Right lobe of liver (tissue), 6 donors: Measurements from ENCODE around the gene TCF7L2. TPM values are rescaled to one million over a fixed set of nuclear protein-coding genes. Genes with fewer than 3 reads are reported as not detected.
A peak's percentile ranks its signal among the peaks of the same experiment; 100 is the strongest.

Source experiments
- ATAC-seq, 4 donors: fragments of 200-7000 bp; cut with Tn5 transposase; one replicate each; pipeline ENCODE4 v1.9.1; 2020; ENCODE audit warnings: mild to moderate bottlenecking in 4 of 4, moderate library complexity in 4 of 4
- DNase-seq, 3 donors: peaks; one replicate each; pipeline ENCODE4 v3.0.0-alpha.2; 2020
- H3K27ac ChIP-seq, 3 donors: fragments of 200-600 bp; one replicate each; pipeline ENCODE4 v1.8.0; 2022
- H3K27me3 ChIP-seq, 2 donors: fragments of 200-600 bp; one replicate each; pipeline ENCODE4 v1.8.0; 2022
- H3K36me3 ChIP-seq, 4 donors: fragments of 200-600 bp; sonication (generic) in 1 of 4; one replicate each; pipeline versions ENCODE4 v1.5.1 to v1.8.0; 2017 to 2022; ENCODE audit warnings: control low read depth in 1 of 4
- H3K4me1 ChIP-seq, 4 donors: fragments of 200-600 bp; sonication (generic) in 1 of 4; one replicate each; pipeline versions ENCODE4 v1.5.1 to v1.8.0; 2017 to 2022; ENCODE audit warnings: control low read depth in 1 of 4
- H3K4me3 ChIP-seq, 3 donors: fragments of 200-600 bp; one replicate each; pipeline ENCODE4 v1.8.0; 2022
- H3K9me3 ChIP-seq, 4 donors: fragments of 200-600 bp; sonication (generic) in 1 of 4; one replicate each; pipeline versions ENCODE4 v1.5.1 to v1.8.0; 2017 to 2022; ENCODE audit warnings: control low read depth in 1 of 4
- CTCF ChIP-seq, 4 donors: fragments of 200-600 bp in 3 of 4; fragments of 450-650 bp in 1 of 4; IDR thresholded peaks; one replicate each; pipeline versions ENCODE4 v1.5.1 to v1.8.0; 2016 to 2022; ENCODE audit warnings: antibody characterized with exemption in 4 of 4, mild to moderate bottlenecking in 2 of 4
- POLR2A ChIP-seq: fragments of 450-650 bp; IDR thresholded peaks from one replicate; pipeline ENCODE4 v1.6.1; 2017; ENCODE audit warnings: antibody characterized with exemption, mild to moderate bottlenecking
- WGBS: methylation state at CpG from one replicate; pipeline ENCODE4 v1.1.6; 2018; ENCODE audit warnings: low coverage, low lambda C conversion rate; ENCODE audit not compliant: insufficient coverage; ENCODE audit errors: missing lambda C conversion rate; 5-methylcytosine and 5-hydroxymethylcytosine counted together
- intact Hi-C, 2 donors: fragments of 100-400 bp; cut with DNase I; formaldehyde crosslinking; loops; one replicate each; pipeline versions ENCODE4 v1.11.2 to v1.14.1; 2022
- total RNA-seq, 6 experiments: library from RNA; depleted of rRNA in 2 of 6; stranded (reverse); fragments of >200 nt in 2 of 6; fragmentation: NEBNext Ultra II Directional in 3 of 6; extraction: Animal tissue kit (Norgen Biotek cat#: 25700) in 3 of 6; gene quantifications; one replicate each; pipeline versions ENCODE4 v1.1.0 to v1.2.4, GENCODE V29; 2016 to 2023
- donor health status: DM: no; HTN: yes; CAD: no.
- donor health status: DM: no; HTN: no; CAD: no.
- donor health status: DM: no; HTN: no; CAD: no.
- donor health status: DM: no; HTN: yes; CAD: no.
- donor health status: DM: no; HTN: yes; CAD: no.

The TCF7L2 gene
- total RNA-seq, 6 experiments from 2014 or later = 9.4 to 33.2 (median 16.7) TPM

- DNase-seq (peak; percentile 67 to 79 (median 76)), ATAC-seq (peak; percentile 7 to 29 (median 19))
- Histone ChIP-seq H3K27me3 (no peaks in the 10 kb centered on the region), H3K36me3 (no peaks in the 10 kb centered on the region), H3K9me3 (no peaks in the 10 kb centered on the region), H3K4me1 (peaks cover 0 to 37% (median 10%) of the 10 kb centered on the region in 4 donors), H3K4me3 (peak overlapping the region; percentile 65 to 84 (median 74)), H3K27ac (peak overlapping the region; percentile 97 to 99 (median 99))
- intact Hi-C loops = no loop called here
- 0% methylated on average over 24 of the region's 65 CpGs for WGBS
- peak; percentile 38 for TF ChIP-seq POLR2A
- no peak for TF ChIP-seq CTCF (IDR thresholded peaks at IDR 0.05)
These were observed 1.6 kb downstream of the TCF7L2 start for GRCh38 chr10:112951359-112952281.

- intact Hi-C loops = no loop called here
- Histone ChIP-seq H3K36me3 (no peaks in the 10 kb centered on the region), H3K27ac (peak overlapping the region; percentile 97 to 99 (median 99)), H3K27me3 (no peaks in the 10 kb centered on the region), H3K4me1 (peaks cover 0 to 41% (median 13%) of the 10 kb centered on the region in 4 donors), H3K9me3 (no peaks in the 10 kb centered on the region), H3K4me3 (peak overlapping the region; percentile 65 to 84 (median 74))
- TF ChIP-seq CTCF (IDR thresholded peaks at IDR 0.05) = no peak
- WGBS = 1% methylated on average over 23 of the region's 59 CpGs
- ATAC-seq (peak in 3 of 4 donors; percentile 3 to 38 (median 19)), DNase-seq (peak in 2 of 3 donors; percentile 32 to 62)
These were observed 2.5 kb downstream of the TCF7L2 start for GRCh38 chr10:112952282-112953173.

GRCh38 chr10:112953174-112954159 lies 3.4 kb downstream of the TCF7L2 start:
- ATAC-seq (no peak), DNase-seq (peak; percentile 51 to 61 (median 58))
- intact Hi-C loops = no loop called here
- Histone ChIP-seq H3K27ac (peak overlapping the region; percentile 97 to 99 (median 99)), H3K4me1 (peaks cover 0 to 38% (median 13%) of the 10 kb centered on the region in 4 donors), H3K27me3 (no peaks in the 10 kb centered on the region), H3K4me3 (peak overlapping the region; percentile 65 to 84 (median 74)), H3K36me3 (peaks cover 0 to 6% (median 0%) of the 10 kb centered on the region in 4 donors), H3K9me3 (no peaks in the 10 kb centered on the region)
- WGBS = 16% methylated on average over 19 of the region's 26 CpGs
- TF ChIP-seq POLR2A = no peak
- TF ChIP-seq CTCF (IDR thresholded peaks at IDR 0.05) = no peak
